GM11168 (cell line): ENCODE results near the gene STK39.

Source experiments
- in situ Hi-C: fragments of 300-500 bp; cut with MboI; formaldehyde crosslinking; loops from one replicate; pipeline ENCODE4 v1.12.0; 2022; ENCODE audit warnings: low sequenced_read_pairs; ENCODE audit not compliant: unreplicated experiment

STK39 gene

DNA sequence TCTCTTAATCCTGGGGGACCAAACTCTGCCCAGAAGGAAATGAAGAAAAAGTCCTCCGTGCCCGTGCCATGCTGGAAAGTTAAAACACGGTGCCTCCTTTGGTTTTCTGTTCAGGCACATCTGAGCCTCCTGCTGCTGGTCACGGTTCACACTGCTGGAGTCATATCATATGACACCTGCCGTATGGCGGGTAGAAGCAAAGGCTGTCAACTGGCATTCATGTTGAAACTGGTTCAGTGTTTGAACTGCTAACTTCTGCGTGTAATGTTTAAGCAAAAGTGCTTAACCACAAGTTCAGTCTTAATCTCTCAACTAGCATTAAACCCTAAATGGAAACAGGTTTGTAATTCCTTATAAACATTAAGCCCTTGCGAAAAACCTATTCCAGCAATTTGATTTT, 3.1 kb downstream of the STK39 start:
- in situ Hi-C loops: no loop called here

DNA sequence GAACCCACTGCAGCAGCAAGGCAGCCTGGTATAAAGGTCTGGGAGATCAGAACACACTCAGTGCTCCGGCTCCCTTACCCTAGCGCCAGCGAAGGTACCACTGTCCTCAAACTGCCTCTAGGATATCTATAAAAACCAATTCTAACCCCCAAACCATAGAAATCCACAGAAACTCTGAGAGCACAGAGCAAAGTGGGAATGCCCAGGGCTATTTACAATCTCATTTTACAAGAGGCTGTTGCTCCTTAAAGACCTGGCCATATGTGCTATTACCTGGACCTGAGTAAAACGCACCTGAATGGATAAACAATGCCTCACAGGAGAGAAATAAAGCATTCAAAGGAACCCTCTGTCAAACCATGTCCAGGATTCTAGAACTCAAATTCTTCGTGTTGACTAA, 4.3 kb downstream of the STK39 start:
- in situ Hi-C loops: no loop called here

DNA sequence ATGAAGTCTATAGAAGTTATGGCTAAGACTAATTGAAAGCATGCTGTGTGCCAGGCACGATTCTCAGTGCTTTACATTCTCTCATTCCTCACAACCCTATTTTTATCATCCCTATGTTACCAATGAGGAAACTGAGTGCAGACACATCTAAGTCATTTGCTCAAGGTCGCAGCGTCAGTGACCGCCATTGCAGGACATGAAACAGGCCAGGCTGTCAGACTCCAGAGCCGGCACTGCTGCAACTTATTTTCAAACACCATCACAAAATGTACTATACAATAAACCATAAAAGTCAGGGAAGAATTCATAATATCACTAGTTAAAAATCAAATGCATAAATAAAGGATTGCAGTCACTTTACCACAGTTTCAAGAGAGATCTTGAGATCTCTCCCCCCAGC, 5.6 kb downstream of the STK39 start:
- in situ Hi-C loops: no loop called here

DNA sequence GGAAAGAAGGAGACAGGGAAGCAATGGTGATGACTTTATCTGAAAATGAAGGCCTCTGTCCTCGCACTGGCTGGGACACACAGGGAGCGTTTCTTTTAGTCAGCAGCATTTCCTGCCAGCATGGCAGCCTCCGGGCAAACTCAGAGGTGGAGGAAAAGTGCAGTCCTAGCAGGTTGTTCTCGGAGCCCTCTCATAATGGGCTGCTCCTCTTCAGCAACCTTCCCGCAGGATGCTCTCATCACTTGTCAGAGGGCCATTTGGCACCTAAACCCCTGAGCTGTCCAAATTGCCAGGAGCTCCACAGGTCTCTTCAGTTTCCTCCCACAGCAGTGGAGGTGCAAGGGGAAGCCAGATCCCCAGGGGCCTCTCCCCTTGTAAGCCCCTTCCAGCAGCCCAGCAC, 6.2 kb downstream of the STK39 start:
- in situ Hi-C loops: no loop called here

DNA sequence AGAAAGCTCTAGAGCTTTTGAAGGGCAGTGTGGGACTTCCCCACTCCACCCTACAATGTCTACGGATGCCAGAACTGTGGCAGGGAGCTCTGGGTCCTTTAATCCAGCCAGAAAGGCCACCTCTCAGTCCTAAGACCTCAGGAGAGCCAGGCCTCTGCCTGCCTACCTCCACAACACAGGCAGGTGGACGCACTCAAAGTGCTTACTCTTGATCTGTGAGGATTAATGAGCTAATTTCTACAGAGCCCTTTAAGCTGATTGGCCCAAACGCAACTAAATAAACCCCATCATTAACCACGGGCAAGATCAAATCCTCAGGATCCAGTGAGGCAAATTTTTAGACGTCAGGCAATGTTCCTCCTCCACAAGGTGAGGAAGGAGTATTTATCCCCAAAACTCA, 8.1 kb downstream of the STK39 start:
- in situ Hi-C loops: no loop called here

DNA sequence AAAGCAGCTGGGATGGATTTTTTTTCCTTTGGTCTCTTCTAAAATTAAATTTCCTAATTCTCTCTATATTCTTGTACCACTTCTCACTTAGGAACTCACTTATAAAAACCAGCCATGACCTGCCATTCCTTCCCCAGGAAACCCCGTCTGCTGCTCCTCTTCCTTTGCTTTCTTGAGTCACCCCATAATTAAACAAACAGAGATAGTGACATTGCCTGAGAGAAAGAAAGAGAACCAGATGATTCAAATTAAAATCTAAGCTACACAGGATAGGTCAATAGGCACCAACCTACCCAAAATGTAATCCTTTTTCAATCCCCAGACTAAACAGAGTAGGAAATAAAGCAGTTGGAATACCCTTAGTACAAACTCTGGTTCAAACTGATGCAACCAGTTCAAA, 9.7 kb downstream of the STK39 start:
- in situ Hi-C loops: no loop called here

DNA sequence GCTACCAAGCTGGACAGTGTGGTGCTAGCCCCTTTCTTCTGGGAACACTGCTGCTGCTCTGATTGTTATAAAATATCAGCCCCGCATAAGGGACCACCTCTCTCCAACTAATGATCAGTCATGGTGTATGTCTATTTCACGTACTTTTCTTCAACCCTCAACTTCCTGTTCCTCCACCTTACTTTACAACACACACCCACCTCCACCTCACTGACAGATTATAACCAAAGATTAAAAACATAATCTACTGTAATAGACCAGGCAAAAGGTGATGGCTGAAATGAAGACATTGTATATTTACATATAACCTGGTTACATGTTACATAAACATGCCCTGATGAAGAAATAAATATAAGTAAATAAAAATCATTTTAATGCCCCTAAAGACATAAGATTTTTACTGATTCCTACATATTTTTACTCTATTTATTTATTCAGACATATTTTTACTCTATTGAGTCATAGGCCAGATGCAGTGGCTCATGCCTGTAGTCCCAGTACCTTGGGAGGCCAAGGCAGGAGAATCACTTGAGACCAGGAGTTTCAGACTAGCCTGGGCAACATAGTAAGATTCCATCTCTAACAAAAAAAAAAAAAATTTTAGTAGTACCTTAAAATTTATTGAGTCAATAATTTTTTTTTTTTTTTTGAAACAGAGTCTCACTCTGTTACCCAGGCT, 12.8 kb downstream of the STK39 start:
- in situ Hi-C loops: no loop called here

DNA sequence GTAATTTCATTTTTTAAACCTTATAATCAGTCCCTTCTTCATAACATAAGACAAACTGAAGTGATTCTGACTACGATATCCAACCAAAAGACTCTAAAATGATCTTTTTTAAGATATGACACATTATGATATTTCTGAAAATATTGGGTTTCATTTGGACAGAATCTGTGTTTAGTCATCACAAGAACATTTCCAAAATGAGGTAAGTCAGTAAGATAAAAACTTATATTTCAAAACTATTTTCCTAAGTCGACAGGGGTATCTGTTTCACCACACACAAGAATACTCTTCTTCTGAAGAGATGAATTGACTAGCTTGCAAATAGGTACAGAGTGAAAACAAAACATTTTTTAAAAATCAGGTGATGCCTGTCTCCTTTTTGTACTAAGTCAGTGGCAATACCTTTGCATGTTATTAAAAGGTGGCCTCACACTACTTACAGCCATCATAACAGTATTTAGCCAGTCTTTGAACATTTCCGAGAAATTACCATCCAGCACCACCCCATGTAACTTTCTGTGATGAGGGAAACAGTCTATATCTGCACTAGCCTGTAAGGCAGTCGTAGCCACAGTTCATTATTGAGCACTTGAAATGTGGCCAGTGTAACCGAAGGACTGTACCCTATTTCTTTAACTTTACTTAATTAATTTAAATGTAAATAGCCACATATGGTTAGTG, 13.5 kb downstream of the STK39 start:
- in situ Hi-C loops: no loop called here

DNA sequence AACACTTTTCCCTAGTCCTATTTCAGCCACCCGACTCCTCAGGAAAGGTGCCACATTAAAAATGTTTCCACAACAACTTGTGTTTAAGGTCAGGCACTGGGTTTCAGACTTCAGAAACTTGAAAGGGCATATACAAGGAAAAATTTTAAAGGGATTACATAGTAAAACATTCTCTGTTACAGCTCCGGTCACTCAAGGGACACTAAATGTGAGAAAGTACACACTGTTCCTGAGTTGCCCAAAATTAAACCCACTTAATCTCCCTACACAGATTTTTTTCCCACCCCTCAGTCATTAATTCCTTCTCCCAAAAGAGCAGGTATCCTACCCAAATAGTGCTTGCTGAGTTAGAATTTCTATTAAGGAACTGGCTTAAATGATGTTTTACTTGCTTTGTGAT, 14.2 kb downstream of the STK39 start:
- in situ Hi-C loops: no loop called here

DNA sequence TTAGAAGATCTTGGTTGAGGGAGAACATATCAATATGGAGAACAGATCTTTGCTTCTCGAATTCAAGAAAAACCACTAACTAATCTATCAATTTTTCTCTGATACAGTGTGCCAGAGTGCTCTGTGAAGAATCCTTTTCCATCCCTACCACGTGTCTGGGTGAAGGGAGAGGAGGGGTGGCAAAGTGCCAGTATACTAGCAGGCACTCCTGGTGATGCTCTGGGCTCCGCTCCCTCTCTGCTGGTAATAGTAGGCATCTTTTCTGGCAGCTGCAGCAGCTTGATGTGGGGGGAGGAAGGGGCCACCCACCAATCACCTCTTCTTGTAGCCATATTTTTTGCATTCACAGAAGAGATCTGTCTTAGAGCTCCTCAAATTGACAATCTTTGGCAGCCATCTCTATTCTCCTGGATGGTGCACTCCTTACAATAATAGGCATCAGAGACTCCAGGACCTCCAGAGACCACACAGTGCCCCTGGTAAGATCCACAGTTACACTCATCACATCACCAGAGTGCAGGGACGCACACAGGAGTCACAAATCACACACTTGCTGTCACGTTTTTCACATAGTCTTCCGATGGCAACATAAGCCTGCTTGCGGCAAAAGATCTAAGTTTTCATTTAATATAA, 15.7 kb downstream of the STK39 start:
- in situ Hi-C loops: no loop called here

DNA sequence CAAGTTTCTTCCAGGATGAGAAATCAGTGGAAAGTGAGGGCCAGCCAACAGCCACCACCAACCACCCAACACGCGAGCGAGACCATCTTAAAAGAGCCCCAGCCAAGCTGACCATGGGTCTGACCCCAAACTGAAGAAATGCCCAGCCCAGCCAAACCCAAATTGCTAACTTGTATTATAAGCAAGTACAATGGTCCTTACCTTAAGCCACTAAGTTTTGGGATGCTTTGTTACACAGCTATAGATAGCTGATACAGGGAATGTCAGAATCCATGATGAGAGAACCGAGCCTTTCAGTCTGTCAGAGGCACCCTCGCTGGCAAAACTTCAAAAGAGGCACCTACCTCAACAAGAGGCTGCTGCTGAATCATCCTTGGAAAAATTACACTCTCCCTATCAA, 17.0 kb downstream of the STK39 start:
- in situ Hi-C loops: no loop called here

DNA sequence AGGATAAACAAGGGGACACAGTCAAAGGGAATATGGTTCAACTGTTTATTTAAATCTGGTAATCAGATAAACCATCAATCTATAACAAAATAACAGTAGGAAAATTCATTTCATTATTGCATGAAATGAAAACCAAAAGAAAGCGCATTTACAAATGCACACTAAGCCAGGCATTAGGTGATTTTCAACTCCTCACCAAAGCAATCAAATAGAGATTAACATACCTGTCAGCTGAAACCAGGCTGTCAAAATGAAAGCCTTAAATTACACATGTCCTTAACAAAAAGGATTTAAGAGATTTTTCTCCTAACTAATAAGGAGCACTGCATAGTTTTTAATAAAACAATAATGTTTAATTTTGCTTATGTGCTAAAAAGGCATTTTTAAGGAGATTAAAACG, 23.0 kb downstream of the STK39 start:
- in situ Hi-C loops: no loop called here

DNA sequence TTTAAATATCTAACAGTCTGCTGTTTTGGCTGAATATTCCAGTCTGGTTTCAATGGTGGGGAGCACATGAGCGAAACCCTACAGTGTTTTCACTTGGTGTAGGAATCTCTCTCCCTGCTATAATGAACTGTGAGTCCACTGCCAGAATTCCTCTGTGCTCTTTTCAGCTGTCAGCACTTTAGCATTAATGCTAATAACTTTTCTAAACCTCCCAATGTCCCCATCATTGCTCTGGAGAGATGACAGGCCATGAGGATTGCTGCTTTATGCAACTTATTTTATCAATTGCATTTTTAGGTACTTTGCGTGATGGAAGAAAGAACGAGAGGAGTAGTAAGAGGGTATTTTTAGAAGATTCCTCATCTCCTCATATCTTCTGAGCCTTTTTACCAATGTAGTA, 25.3 kb downstream of the STK39 start:
- in situ Hi-C loops: no loop called here

DNA sequence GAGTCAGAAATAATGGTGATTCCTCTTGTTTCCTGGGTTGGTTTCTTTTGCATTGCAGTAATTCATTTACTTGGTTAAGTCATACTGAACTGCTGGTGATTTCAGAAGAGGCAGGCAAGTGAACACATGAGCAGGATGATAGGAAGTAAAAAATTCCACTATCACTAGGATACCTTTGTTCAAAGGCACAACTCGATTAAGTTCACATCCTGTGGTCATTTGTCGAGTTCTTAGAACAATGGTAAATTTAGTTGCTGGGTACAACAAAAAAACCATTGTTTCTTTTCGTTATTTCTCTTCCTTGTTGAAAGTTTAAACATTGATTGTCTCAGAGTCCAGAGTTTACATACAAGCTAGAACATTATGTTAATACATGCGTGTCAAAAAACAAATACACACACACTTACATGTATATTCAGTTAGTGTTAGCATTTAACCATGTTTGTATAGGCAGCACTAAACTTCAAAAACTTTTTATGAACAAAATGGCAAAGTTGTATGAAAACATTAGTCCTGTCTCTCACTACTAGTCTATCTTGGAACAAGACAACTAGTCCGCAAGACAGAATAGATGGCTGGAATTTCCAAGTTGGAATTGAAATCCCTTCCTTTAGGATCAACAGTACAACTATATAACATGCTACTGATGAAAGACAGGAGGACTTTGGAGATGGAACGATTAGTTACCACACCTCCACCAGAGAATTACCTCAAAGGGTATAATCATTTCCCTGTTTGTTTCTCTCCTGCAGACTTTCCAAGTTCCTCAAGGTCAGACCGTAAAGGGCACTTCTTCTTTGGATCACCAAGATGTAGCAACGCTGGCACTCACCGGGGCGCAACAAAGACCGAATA, 26.2 kb downstream of the STK39 start:
- in situ Hi-C loops: no loop called here

DNA sequence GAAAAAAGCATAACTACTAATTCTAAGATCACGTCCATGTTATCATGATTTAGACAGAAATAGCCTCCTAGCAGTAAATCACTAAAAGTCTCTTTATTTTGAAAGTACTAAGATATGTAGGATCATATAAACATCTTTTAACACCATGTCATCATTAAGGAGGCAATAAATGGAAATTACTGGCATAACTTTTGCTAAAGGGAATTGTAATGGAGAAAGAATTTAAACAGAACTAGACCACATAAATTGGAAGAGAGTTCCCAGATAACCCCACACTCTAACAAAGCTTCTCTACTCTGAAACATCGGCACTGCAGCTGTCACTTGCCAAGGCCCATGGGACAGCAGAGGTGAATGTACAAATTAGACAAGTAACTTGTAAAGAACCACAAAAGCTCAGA, 29.5 kb downstream of the STK39 start:
- in situ Hi-C loops: no loop called here

DNA sequence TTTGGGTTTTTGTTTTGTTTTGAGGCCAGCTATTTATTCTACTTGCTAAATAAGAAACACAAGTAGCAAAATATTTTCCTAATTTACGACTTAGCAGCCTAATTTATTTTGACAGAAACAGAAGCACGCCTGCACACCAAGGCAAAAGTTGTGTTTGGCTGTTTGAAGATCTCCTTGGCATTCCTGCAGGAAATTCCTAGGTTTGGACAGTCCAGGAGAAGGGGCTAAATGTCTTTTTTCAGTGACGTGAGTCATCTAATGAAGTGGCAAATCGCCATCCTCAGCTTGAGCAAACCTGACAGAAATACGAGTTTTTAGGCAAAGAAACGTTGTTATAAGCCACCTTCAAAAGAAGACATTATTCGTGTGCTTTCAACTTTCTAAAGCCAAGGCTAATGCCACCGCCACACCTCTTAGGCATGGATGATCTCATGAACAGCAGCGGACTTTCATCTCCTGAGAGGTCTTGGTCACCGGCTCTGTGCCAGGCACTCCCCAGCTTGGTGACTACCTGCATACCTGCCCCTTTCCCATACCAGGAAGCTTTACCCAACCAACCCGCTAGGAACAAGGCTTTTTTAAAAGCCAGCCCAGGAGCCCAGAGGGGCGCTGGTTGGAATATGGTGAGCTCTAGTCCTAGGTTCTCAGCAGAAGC, 30.9 kb downstream of the STK39 start:
- in situ Hi-C loops: no loop called here

DNA sequence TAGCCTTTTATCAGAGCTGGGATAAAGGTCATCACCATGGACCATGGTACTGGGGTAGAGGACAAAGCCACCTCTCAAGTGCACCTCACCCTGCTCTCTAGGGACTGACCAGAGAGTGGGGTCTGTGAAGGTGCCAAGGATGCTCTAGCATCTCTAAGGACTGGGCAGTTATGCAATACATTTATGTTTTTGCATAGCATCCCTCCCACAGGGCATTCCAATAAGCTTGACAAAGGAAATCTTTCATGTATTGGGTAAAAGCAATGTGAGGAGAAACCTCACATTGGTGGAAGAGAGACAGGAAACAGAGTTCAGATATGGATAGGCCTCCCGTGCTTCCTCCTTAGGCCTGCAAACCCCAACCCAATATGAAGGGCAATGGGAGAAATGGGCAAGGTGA, 31.6 kb downstream of the STK39 start:
- in situ Hi-C loops: no loop called here

DNA sequence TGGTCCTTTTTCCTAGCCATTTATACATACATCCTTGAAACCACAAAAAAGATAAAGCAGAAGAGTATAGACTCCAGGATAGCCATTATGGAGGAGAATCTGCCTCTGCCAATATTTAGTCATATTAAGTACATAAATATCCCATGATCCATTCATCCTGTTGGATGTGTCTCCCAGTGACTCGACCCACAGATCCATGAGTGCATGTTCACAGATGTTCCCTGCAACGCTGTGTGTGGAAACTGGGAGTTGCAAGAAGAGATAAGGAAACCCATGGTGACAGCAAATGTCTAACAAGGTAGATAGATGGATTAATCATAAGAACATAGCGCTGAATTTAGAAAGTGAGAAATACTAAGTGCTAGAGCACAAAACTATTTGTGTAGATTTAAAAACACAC, 34.5 kb downstream of the STK39 start:
- in situ Hi-C loops: no loop called here

DNA sequence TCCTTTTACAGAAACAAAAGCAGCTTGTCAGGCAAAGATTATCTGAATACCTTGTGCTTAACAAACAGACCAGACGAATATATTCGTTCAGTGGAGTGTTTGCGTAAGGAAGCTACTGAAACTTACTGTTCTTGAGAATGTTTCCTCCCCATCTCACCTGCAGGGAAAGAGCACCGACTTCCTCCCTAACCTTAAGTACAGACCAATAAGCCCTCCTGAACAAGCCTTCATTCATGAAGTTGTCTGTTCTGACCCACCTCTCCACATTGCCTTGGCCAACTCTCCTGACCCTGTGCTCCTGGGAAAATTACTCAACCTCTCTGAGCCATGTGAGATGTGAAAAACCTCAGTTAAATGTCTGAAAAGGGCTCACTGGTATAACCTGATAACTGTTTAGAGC, 35.2 kb downstream of the STK39 start:
- in situ Hi-C loops: no loop called here

DNA sequence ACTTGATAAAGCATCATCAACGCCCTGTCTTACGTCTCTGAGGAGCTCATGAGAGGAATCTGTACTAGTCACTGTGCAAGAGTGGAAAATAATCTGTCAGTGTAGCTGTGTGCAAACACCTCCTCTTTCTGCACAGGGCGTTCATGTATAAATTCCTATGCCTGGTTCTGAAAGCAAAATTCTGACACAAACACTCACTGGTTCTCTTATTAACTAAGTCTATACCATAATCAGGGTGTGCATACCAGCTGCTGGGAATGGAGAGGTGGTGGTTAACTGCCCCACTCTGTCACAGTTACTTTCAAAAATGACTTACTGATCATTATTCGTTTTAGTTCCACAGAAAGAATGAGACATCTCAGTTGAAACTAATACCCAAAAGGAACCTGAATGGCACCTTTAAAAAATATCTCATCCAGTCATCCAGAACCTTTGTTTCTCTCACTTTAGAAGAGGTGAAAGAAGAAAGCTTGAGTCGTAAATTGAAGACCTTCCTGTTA, 35.7 kb downstream of the STK39 start:
- in situ Hi-C loops: no loop called here
